GM12874 (cell line): ENCODE data around the gene TLE1.

Source experiments
- CTCF ChIP-seq: IDR thresholded peaks from 2 replicates; pipeline ENCODE4 v1.5.1; 2011; ENCODE audit warnings: low read depth, mild to moderate bottlenecking, control low read depth, low read length, moderate library complexity; ENCODE audit not compliant: insufficient read depth

Gene TLE1

DNA sequence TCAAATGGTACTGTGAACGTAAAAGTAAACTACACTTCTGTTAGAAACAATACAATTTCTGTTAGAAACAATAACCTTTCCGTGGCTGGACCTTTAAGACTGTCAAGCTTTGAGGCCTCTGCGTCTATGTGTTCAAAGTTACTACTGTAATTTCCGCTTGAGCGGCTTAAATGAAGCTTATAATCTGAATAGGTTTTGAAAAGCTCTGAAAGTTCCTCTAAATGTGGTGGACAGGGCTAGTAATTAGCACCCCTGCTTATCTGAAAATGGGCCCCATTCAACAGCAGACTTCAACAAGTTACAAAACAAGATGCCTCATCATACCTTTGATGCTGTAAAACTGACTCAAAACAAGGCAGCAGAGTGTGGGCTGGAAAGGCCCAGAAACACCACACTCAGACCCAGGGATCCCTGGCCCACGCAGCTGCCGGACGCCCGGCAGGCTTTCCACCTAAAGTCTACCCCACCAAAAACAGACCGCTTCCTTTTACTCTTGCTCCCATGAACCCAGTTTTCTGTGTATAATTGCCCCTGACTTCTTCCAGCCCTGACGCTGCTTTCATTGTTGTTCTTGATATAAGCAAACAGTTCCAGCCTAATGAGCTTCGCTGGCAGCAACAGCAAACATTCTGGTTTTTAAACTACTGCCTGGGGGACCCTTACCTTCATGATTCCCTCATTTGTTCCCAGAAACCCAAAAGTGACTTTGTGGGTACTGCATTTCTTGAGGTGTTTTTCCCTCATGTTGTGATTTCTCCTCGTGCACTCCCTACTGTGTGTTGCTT is 66.7 kb downstream of the TLE1 start:
- TF ChIP-seq CTCF = no peak

DNA sequence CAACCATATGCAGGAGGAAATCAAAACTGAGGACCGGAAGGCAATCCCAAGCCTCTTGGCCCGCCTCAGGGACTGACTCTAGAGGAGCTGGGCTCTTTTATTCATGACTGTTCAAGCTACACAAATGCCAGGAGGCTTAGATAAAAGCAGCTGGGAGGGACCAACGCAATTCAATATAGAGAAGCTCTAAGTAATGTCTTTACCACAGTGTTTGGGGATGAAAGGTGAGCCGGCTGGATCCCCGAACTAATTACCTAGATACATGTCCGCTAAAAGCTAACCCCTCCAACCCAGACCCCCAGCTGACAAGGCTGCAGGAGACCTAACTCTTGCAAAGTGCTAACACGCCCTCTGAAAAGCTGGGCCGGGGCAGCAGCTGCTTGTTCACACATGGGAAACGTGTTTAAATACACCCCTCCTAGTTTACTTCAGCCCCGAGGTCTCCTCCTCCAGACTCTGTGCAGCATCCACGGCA is 67.5 kb downstream of the TLE1 start:
- TF ChIP-seq CTCF = no peak

GRCh38 chr9:81621118-81621517 is 68.2 kb downstream of the TLE1 start:
- TF ChIP-seq CTCF = no peak

DNA sequence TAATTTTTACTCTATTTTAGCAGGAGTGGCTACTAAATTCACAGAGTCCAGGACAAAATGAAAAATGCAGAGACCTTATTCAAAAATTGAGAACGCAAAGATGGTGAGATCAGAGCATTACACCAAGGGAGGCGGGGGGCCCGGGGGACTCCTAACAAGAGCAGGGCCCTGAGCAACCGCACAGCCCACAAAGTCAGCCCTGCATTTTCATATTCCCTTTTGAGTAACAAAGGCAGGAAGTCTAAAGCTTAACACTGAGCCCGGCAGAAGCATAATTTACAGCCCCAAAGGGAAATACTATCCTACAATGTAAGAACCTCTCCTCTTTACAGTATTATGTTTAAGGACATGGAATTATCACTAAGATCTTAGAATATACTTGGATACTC is 69.4 kb downstream of the TLE1 start:
- TF ChIP-seq CTCF = no peak

- TF ChIP-seq CTCF = no peak
Measured at GRCh38 chr9:81619353-81620001, 69.9 kb downstream of the TLE1 start.

DNA sequence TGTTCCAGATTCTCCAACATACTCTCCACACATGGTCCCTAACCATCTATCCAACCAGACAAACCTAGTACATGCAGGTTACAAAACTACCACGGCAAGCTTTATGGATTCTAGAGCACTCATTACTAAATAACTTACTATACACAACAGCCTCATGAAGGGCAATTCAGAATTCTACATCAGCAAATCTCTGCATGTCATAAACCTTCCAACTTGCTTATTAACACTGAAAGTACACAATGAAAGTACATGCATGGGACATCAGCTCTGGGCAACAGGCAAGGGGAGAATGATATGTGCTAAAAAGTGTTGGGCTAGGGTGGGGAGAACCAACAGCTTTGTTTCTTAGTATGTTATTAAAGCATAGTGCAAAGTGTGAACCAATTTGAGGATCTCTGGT is 70.4 kb downstream of the TLE1 start:
- TF ChIP-seq CTCF = no peak

GRCh38 chr9:81616141-81616540 is 73.2 kb downstream of the TLE1 start:
- TF ChIP-seq CTCF = no peak
